B cell (primary cell): ENCODE data around the gene TADA2A.

Source experiments
- EZH2 ChIP-seq: IDR thresholded peaks from 2 replicates; pipeline ENCODE4 v1.6.1; 2012; ENCODE audit warnings: borderline replicate concordance, low read depth, mild to moderate bottlenecking, moderate library complexity, low read length; ENCODE audit not compliant: insufficient read depth, poor library complexity, severe bottlenecking
- TF ChIP-seq, protein P1 (sequence below): fragments of 200-600 bp; IDR thresholded peaks from one replicate; pipeline ENCODE4 v1.8.0; 2022; ENCODE audit warnings: antibody characterized with exemption, mild to moderate bottlenecking

DNA sequence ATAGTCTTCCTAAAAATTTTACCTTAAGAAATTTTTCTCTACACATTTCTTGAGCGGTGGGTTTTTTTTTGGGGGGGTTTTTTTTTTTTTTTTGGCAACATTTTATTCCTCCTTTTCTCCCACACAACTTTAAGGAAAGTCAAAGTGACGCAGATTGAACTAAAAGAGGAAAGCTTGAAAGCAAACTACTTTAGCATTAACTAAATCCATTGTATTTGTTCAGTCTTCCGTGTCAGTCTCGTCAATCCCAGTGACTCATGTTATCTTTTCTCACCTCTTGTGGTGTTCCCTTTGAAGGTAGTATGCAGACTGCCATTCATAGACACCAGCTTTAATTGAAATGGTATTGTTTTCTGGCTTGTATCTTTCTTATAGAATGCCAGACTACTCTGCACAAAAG, 39.3 kb downstream of the TADA2A start:
- TF ChIP-seq, protein P1, sequence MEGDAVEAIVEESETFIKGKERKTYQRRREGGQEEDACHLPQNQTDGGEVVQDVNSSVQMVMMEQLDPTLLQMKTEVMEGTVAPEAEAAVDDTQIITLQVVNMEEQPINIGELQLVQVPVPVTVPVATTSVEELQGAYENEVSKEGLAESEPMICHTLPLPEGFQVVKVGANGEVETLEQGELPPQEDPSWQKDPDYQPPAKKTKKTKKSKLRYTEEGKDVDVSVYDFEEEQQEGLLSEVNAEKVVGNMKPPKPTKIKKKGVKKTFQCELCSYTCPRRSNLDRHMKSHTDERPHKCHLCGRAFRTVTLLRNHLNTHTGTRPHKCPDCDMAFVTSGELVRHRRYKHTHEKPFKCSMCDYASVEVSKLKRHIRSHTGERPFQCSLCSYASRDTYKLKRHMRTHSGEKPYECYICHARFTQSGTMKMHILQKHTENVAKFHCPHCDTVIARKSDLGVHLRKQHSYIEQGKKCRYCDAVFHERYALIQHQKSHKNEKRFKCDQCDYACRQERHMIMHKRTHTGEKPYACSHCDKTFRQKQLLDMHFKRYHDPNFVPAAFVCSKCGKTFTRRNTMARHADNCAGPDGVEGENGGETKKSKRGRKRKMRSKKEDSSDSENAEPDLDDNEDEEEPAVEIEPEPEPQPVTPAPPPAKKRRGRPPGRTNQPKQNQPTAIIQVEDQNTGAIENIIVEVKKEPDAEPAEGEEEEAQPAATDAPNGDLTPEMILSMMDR: no peak
- no peak for TF ChIP-seq EZH2
